Lung microvascular endothelial cell (primary cell): Measurements from ENCODE around the gene NUDT15. TPM values are rescaled to one million over a fixed set of nuclear protein-coding genes. Genes with fewer than 3 reads are reported as not detected.
"Not testable (repeated sequence)": the region's sequence is repeated elsewhere in the genome, so short reads cannot be mapped to it uniquely, and the experiment has no call there.

Source experiments
- DNase-seq, 2 donors: peaks; one replicate each; pipeline versions ENCODE4 v3.0.0 to v3.0.0-alpha.2; 2010; ENCODE audit warnings: low read depth in 2 of 2
- total RNA-seq: library from RNA; depleted of rRNA; stranded (reverse); fragments of >200 nt; gene quantifications from 2 replicates; pipeline ENCODE4 v1.2.1, GENCODE V29; 2014

Gene NUDT15
- total RNA-seq, 1 donor from 2014 or later, result 15.5 TPM

DNA sequence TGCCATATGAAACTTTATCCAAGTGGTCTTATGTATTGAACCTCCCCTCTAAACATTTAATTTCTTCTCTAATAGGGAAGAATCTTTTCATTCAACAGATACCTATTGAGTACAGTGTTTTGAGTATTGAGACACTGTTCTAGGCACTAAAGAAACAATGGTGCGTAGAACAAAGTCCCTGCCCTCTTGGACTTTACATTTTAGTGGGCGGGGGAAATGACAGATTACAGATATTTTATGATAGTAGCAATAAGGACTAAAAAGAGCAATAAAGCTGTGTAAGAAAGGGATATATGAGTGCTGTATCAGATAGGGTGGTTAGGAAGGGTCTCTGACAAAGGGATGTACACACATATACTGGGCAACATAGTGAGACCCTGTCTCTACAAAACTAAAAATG is 5.4 kb downstream of the NUDT15 start:
- DNase-seq, result no peak

DNA sequence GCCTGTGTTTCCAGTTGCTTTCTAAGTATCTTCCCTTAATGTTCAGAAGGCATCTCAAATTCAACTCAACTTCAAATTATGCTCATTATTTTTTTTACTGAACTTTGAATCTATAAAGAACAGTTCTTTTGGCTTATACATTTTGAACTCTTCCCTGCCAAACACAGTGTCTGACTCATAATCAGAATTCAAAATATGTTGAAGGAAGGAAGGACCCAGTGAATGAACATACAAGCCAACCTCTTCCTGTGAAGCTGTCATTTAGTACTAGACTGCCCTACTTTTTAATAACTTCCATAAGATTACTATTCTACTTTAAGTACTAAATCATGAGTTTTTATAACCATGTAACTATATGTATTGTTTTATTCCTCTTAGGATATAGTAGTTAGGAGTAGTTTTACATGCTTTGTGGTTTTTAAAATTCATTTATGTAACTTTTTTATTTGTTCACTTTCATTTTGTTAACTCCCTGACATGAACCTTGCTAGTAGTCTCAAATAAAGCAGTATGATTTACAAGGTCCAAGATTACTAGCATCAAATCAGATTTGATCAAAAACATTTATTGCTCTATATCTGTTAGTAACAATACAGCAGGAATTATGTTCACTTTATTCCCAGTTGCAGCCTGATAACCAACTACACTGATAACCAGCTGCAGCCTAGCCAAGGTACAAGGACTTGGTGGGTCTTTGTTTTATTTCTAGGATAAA is 6.4 kb downstream of the NUDT15 start:
- DNase-seq, result peak; percentile 67 to 76

DNA sequence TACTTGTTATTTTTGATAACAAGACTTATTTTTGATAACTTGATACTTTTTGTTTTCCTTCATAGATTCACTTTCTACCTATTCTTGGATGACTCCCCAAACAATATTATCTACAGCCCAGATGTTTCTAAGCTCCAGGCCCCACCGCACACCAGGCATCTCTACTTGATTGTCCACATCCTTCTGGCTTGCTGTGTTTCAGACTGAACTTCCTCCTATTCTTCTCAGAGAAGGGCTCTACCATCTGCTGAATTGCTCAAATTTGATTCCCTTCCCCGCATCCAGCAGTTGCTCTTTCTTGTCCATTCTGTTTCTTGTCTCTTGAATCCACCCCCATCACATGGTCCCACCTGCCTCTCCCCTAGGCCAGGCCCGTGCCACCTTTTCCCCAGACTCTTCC is 13.0 kb downstream of the NUDT15 start:
- peak in 1 of 2 donors; percentile 10 for DNase-seq

DNA sequence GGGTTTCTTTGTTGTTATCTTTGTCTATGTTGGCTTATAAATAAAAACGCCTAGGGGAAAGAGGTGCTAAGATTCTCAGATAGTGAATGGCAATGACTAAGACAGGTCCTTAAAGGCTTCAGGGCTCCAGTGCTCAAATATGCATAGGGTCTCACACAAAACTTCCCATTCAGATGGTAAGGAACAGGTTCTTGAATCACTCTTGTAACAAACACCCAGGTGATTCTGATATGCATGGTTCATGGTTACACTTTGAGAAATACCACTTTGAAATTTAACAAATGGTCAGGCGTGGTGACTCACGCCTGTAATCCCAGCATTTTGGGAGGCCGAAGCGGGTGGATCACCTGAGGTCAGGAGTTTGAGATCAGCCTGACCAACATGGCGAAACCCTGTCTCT is 17.1 kb downstream of the NUDT15 start:
- no peak for DNase-seq

DNA sequence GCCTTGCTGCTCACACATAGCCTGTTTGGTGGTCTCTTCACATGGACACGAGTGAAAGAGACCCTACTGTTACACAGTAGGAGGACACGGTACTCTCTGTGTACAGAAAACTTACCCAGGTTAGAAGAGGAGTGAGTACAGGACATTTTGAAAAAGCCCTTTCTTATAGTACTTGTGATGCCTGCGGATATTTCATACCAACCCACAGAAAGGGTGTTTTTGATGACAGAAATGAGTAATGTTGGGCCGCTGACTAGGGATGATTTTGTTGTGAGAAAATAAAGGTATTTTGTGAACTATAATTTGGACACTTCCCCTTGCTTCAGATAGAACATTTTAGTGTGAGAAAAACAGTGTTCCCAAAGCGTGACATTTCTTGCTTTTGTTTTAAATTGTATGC is 18.2 kb downstream of the NUDT15 start:
- DNase-seq, result no peak

DNA sequence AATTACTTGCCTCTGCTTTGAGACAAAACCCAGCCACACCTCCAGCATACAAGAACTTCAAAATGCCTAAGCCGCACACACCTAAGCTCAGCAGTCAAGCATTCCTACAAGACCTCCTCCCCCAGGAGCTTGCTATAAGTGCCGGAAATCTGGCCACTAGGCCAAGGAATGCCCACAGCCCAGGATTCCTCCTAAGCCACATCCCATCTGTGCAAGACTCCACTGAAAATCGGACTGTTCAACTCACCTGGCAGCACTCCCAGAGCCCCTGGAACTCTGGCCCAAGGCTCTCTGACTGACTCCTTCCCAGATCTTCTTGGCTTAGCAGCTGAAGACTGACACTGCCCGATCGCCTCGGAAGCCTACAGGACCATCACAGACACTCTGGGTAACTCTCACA is 21.0 kb downstream of the NUDT15 start:
- DNase-seq, result not testable (repeated sequence)

DNA sequence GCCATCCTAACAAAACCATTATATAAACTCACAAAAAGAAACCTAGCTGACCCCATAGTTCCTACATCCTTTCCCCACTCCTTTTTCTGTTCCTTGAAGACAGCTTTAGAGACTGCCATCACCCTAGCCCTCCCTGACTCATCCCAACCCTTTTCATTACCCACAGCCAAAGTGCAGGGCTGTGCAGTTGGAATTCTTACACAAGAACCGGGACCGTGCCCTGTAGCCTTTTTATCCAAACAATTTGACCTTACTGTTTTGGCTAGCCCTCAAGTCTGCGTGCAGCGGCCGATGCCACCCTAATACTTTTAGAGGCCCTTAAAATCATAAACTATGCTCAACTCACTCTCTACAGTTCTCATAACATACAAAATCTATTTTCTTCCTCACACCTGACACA is 22.4 kb downstream of the NUDT15 start:
- not testable (repeated sequence) for DNase-seq

DNA sequence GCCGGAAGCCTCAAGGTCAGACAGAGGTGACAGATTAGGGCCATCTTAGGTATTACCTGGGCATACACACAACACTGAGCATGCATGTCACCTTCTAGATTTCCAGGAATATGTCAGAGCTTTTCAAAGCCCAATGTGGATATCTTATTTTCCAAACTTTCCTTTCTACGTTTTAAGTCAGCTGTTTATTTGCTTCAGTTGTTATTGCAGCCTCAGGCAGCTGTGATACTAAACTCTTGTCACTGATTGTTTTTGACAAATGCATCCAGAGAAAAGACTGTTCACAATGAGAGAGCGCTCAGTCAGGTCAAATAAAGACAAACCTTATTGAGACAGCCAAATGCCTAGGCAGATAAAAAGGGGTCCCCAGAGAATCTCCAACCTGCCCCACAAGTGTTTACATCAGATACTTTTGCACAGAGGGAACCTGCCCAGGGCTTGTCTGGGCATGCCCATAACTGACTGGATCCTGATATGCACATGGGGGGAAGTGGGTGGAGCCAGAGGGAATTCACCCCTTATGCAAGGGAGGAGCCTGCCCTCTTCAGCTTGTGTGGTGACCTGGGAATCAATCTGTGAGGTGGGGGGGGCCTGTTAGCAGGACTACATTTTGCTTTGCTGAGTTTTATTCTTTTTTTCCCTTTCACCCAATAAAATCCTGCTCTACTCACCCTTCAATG is 28.9 kb downstream of the NUDT15 start:
- DNase-seq, result peak; percentile 32 to 34

DNA sequence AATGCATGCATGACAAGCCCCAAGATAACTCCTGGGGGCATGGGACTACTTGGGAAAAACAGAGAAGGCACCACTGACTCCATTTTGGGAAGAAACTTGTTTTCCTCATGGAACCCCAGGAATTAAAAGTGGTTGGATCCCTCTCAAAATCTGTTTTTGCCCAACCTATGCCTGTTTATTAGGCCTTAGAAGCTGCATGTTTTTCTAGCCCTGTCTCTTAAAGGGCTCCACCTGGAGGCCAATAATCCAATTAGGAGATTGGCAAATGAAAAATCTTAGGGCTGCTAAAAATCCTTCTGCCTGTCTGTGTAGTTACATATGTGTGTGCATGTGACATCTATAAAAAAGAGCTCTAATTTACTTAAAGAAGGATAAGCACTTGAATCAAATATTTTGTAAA is 30.5 kb downstream of the NUDT15 start:
- DNase-seq, result no peak

DNA sequence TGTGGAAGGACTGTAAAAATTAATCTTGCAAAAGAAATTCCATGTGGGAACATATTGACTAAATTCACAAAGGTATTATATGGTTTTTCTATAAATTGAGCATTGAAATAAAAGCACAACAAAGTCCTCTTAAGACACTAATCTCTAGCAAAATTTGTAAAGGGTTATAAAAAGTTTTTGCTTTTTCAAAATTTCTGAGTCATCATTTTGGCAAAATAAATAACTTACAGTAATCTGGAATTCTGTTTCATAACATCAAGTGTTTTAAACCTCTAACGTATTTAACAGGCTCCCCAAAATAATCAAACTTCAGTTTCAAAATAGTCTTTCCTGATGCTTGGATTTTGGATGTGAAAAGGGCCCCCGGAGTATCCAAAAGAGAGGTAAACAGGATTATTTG is 31.4 kb downstream of the NUDT15 start:
- no peak for DNase-seq

DNA sequence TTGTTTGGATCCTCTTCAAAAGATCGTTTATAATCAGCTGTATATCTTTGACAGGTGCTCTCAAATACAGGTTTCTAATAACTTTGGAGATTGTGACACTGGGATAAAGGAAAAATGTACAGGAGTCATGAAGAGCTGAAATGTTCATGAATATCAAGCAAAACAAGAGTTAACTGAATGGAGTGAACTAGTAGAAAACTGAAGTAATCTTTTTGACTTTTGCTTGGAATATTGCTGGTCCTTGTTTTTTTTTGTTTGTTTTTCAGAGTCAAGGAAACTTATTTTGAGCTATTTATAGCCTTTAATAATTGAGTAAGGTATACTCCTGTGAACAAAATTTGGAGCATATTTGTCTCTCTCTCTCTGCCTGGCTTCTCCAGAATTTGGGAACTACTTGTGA is 32.0 kb downstream of the NUDT15 start:
- no peak for DNase-seq

DNA sequence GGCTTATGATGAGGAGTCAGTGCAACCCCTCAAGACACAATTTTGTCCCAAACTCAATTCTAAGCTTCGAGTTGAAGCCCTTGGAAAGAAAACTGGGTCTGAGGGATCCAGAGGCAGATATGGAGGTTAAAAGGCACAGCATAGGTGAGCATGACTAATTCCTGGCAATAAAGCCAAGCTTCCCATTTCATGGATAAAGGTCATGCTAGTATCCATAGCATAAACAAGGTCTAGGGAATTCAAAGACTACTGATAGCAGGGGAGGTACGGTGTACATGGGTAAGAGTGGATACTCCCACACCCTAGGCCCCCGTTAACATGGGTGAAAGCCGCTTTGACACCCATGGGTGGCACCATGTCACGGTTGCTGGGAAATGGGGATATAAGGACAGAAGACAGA is 33.4 kb downstream of the NUDT15 start:
- no peak for DNase-seq

DNA sequence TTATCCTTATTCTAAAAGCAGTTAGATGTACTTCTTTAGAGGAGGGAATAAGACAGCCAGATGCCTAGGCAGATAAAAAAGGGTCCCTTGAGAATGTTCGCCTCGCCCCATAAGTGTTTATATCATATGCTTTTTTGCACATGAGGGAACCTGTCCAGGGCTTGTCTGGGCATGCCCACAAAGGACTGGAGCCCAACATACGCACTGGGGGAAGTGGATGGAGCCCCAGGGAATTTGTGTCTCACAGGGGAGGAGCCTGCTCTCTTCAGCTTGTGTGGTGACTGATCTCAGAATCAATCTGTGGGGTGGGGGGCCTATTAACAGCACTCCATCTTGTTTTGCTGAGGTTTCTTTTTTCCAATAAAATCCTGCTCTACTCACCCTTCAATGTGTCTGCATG is 34.8 kb downstream of the NUDT15 start:
- no peak for DNase-seq

DNA sequence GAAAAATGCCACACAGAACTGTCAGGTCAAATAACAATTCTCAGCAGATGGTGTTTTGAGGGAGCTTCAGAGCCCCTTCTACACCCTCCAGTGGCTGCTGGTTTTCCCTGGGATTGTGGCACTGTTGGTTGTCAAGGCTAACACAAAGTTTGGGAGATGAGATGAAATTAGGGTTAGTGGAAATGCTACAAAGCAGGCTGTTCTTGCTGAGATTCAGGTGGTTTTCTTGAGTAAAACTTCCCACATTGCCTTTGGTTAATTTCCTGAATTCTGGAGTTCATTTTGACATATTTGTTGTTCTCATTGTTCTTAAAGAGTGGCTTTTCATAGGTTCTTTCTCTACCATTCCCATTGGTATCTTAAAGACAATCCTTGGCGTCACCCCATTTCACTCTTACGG is 35.3 kb downstream of the NUDT15 start:
- DNase-seq, result no peak

DNA sequence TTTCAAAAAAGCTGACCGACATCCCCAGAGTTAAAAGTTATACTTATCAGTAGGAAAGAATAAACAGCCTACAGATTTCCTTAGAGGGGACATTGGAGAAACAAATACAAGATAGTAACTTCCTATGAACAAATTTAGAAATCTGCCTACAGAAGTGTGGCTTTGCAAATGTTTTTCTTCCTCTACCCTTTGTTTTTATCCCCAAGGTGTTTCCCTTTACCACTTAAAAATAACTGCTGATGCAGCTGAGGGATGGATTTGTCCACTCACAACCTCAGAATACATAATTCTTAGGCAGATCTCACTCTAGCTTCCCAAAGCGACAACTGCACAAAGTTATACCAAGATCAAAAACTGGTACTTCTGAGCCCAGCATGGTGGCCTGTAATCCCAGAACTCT is 36.5 kb downstream of the NUDT15 start:
- no peak for DNase-seq

DNA sequence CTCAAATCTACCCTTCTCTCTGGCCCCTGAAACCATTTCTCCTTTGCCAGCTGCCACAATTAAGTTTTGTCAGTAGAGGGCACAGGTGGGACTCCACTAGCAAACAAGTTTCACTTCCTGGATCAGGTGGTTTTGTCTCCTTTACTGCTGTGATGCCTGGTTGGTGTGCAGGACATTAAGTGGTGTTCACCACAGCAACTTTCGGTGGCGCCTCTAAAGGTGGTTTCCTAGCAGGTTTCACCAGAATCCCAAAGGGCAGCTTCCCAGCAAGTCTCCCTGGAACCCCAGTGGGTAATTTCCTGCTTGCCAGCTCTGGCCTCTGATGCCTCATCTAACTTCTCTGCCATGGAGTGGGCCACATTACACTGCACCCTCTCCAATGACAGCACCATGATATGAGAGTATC is 40.7 kb downstream of the NUDT15 start:
- peak; percentile 33 to 74 for DNase-seq

DNA sequence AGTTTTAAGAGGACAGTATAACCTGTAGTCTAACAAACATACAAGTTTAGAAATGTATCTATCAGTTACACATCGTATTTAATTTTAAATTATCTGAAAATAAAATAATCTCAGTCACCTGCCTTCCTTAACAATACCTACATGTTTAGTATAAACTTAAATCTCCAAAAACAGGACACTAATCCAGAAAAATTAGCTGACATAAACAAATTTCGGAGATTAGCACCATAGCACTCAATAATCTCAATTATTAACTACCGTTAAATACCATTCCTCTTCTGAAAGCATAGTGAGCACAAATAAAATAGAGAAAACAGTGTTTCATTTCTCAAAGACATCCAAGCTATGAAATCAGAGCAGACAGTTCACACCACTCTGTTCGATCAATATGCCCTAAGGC is 44.2 kb downstream of the NUDT15 start:
- no peak for DNase-seq

DNA sequence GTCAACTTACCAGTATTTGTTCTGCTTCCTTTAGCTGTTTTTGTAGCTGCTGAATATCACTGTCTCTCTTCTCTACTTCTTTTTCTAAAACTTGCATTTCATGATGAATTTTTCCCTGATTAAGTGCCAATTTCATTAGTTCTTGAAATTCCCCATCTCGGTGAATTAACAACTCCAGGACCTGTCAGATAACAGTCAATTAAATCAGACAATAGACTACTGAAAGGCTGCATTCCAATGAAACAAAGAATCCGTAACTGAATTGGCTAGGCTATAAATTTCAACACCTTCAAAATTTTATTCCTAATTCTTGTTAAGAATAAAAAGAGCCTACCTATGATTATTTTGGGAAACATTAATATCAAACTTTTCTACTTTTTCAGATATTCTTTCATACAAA is 48.7 kb downstream of the NUDT15 start:
- DNase-seq, result no peak

DNA sequence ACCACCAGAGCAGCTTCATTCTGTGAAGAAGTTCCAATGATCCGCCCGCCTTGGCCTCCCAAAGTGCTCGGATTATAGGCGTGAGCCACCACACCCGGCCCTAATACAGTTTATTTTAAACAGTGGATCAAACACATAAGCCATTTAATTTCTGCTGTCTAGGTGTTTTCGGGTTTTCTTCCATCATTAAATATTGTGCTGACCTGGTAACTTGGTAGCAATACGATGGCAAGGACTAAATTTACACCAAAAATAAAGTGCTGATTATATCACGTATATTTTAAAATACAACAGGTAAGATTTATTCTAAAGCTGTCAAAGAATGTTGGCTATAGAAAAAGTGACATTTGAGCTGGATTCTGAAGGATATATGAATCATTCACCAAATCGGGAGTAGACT is 56.1 kb downstream of the NUDT15 start:
- DNase-seq, result no peak

DNA sequence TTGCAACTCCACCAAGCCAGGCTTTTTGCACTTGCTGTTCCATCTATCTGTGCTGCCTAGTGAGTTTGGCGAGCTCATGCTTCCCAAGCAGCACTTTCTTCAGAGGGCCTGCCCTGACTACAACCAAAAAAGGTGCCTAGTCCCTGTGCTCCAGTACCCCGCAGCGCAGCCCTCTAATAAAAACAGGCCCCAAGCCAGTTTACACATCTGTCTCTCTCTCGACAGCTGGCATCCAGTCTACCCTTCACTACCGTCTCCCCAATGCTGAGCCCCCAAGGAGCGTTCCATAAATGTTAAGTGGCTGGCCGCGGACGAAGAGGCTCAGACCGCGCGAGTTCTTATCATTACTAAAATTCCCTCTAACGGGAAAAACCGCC is 56.9 kb downstream of the NUDT15 start:
- peak; percentile 18 to 29 for DNase-seq

DNA sequence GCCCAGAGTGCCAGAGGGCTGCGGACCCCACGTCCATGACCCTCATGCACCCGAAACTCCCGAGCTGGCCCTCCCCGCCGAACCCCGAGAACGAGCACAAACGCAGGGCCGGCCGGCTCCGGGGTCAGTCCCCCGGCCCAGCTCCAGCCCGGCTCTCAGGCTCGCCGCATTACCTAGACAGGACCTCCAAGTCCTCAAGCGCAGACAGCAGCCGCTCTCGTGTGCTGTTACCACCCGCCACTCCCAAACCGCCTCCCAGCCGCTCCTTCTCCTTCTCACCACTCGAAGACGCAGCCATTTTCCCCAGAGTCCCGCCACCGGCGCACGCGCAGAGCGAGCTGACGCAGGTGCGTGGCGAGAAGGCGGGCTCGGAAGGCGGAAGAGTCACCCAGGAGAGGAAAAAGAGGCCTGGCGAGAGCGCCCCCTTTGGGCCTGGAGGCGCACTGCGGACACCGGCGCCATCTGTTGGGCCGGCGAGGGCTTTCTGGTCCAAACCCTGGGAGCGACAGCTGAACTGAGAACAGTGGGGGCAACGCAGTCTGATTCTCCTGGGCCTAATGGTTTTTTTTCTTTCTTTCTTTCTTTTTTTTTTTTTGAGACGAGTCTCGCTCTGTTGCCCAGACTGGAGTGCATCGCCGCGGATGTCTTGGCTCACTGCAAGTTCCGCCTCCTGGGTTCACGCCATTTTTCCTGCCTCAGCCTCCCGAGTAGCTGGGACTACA is 57.4 kb downstream of the NUDT15 start, which contains the start of gene MED4:
Gene MED4 (minus strand): TSS at position 324 of the 722 bp plus-strand sequence. CDS start 26 bp downstream, at position 298.
- peak; percentile 95 to 96 for DNase-seq

DNA sequence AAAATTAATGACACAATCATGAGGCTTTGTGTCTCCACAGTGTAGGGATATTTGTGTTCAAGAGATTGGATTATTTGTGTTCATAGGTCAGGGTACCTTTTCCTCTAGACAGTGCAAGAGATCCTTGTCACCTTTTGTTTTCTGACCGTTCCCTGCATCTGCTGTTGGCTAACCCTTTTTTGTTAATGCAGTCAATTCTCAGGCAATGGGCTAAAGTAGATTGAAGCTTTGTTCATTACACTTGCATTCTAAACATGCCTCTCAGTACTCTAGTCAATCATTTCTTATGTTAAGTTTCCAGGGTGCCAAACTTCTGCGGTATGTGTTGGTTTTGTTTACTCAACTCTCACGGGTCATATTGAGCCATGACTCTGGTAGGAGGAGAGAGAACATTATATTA is 59.1 kb downstream of the NUDT15 start:
- no peak for DNase-seq
